Measurements from ENCODE around the gene RNGTT. TPM values are rescaled to one million over a fixed set of nuclear protein-coding genes. Genes with fewer than 3 reads are reported as not detected.

The RNGTT gene
- total RNA-seq, 1 donor, result 38.0 TPM

DNA sequence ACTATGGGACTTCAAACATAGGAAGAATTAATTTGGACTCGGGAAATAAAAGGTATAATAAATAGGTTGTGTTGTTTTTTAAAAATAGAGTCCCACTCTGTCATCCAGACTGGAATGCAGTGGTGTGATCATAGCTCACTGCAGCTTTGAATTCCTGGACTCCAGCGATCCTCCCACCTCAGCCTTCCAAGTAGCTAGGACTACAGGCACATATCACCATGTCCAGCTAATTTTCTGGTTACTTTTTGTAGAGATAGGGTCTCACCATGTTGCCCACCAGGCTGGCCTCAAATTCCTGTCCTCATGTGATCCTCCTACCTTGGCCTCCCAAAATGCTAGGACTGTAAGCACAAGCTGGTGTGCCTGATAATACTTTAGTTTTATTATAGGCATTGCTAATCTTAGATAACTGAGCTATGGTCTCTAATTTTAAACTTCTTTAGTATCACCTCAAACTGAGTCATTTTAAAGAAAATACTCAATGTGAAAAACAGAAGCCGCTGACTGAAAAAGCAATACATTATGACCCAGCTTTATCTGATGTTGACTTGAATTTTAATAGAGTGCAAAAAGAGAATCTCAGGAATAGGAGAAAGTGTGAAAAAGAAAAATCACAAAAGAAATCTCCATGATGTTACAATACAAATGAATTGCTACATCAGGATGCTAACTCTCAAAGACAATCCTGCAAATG is 251.0 kb downstream of the RNGTT start:
- TF ChIP-seq, protein P1, sequence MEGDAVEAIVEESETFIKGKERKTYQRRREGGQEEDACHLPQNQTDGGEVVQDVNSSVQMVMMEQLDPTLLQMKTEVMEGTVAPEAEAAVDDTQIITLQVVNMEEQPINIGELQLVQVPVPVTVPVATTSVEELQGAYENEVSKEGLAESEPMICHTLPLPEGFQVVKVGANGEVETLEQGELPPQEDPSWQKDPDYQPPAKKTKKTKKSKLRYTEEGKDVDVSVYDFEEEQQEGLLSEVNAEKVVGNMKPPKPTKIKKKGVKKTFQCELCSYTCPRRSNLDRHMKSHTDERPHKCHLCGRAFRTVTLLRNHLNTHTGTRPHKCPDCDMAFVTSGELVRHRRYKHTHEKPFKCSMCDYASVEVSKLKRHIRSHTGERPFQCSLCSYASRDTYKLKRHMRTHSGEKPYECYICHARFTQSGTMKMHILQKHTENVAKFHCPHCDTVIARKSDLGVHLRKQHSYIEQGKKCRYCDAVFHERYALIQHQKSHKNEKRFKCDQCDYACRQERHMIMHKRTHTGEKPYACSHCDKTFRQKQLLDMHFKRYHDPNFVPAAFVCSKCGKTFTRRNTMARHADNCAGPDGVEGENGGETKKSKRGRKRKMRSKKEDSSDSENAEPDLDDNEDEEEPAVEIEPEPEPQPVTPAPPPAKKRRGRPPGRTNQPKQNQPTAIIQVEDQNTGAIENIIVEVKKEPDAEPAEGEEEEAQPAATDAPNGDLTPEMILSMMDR (IDR thresholded peaks at IDR 0.05; ENCODE audit: insufficient read depth, low read depth, low read length), result no peak
- no peak for DNase-seq (ENCODE audit: low read depth)
- H3K4me3 ChIP-seq (ENCODE audit: low read depth, low read length), result no peak overlapping the region

DNA sequence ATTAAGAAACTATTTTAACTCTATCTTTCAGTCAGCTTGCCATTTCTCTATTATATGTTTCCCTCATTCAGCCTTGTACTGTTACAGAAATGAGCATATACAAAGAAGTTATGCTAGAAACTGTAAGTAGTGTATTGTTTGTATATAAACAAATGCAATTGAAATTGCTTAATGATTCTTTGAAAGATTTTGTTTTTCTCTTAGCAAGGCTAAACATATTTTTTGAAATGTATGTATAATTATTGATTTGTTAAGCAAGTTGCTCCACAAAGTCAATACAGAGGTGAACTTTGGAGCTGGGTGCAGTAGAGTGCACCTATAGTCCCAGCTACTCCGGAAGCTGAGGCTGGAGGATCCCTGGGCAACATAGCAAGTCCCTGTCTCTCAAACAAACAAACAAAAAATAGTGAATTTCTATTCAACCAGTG is 253.6 kb downstream of the RNGTT start:
- no peak overlapping the region for H3K4me3 ChIP-seq (ENCODE audit: low read depth, low read length)
- TF ChIP-seq, protein P1 (IDR thresholded peaks at IDR 0.05; ENCODE audit: insufficient read depth, low read depth, low read length), result no peak
- DNase-seq (ENCODE audit: low read depth), result no peak

- H3K4me3 ChIP-seq (ENCODE audit: low read depth, low read length), result no peak overlapping the region
- TF ChIP-seq, protein P1 (IDR thresholded peaks at IDR 0.05; ENCODE audit: insufficient read depth, low read depth, low read length), result no peak
- no peak for DNase-seq (ENCODE audit: low read depth)
These were observed 255.1 kb downstream of the RNGTT start for GRCh38 chr6:88708197-88708744.

GRCh38 chr6:88705601-88706000 is 257.8 kb downstream of the RNGTT start:
- H3K4me3 ChIP-seq (ENCODE audit: low read depth, low read length), result no peak overlapping the region
- DNase-seq (ENCODE audit: low read depth), result no peak
- TF ChIP-seq, protein P1 (IDR thresholded peaks at IDR 0.05; ENCODE audit: insufficient read depth, low read depth, low read length), result no peak

GRCh38 chr6:88704980-88705379 is 258.4 kb downstream of the RNGTT start:
- TF ChIP-seq, protein P1 (IDR thresholded peaks at IDR 0.05; ENCODE audit: insufficient read depth, low read depth, low read length), result no peak
- peak; percentile 19 for DNase-seq (ENCODE audit: low read depth)
- no peak overlapping the region for H3K4me3 ChIP-seq (ENCODE audit: low read depth, low read length)

GRCh38 chr6:88702956-88703556 is 260.4 kb downstream of the RNGTT start:
- TF ChIP-seq, protein P1 (IDR thresholded peaks at IDR 0.05; ENCODE audit: insufficient read depth, low read depth, low read length), result no peak
- H3K4me3 ChIP-seq (ENCODE audit: low read depth, low read length), result no peak overlapping the region

More at GRCh38 chr6:88702956-88703556, 260.4 kb downstream of the RNGTT start:
- DNase-seq (ENCODE audit: low read depth), result no peak
